CD4-positive, alpha-beta T cell treated with Interleukin-17A for 4 hours (primary cell): Measurements from ENCODE around the gene PAX5.
A peak's percentile ranks its signal among the peaks of the same experiment; 100 is the strongest.
"Not testable (repeated sequence)": the region's sequence is repeated elsewhere in the genome, so short reads cannot be mapped to it uniquely, and the experiment has no call there.

Experiments used
- DNase-seq: peaks from one replicate; pipeline ENCODE4 v3.0.0-alpha.2; 2020; ENCODE audit warnings: mixed read lengths

The PAX5 gene

GRCh38 chr9:37033682-37034304 lies at the start of gene PAX5:
Gene PAX5 (minus strand): TSS chr9:37034268. CDS start chr9:37034031, 237 bp downstream.
- DNase-seq: no peak

- DNase-seq: no peak
Measured at GRCh38 chr9:37083654-37084053, 49.6 kb upstream of the PAX5 start.

- no peak for DNase-seq
Measured at GRCh38 chr9:37082214-37082765, 48.2 kb upstream of the PAX5 start.

GRCh38 chr9:37081507-37081906 lies 47.4 kb upstream of the PAX5 start:
- not testable (repeated sequence) for DNase-seq

GRCh38 chr9:37080165-37080628 lies 46.1 kb upstream of the PAX5 start:
- not testable (repeated sequence) for DNase-seq

GRCh38 chr9:37079370-37080164 lies 45.5 kb upstream of the PAX5 start:
- peak; percentile 92 for DNase-seq

GRCh38 chr9:37074790-37075189 lies 40.7 kb upstream of the PAX5 start:
- not testable (repeated sequence) for DNase-seq

GRCh38 chr9:37066139-37066725 lies 32.2 kb upstream of the PAX5 start:
- DNase-seq: no peak

- DNase-seq: no peak
Measured at GRCh38 chr9:37062336-37062735, 28.3 kb upstream of the PAX5 start.

- no peak for DNase-seq
Measured at GRCh38 chr9:37061768-37062167, 27.7 kb upstream of the PAX5 start.

- DNase-seq: no peak
Measured at GRCh38 chr9:37060833-37061232, 26.8 kb upstream of the PAX5 start.

GRCh38 chr9:37056046-37056920 lies 22.2 kb upstream of the PAX5 start:
- no peak for DNase-seq

GRCh38 chr9:37054363-37054720 lies 20.3 kb upstream of the PAX5 start:
- not testable (repeated sequence) for DNase-seq

- no peak for DNase-seq
Measured at GRCh38 chr9:37053684-37054362, 19.8 kb upstream of the PAX5 start.

- DNase-seq: no peak
Measured at GRCh38 chr9:37046683-37047082, 12.6 kb upstream of the PAX5 start.

- DNase-seq: no peak
Measured at GRCh38 chr9:37042421-37042820, 8.4 kb upstream of the PAX5 start.

GRCh38 chr9:37040508-37041127 lies 6.5 kb upstream of the PAX5 start:
- no peak for DNase-seq

- DNase-seq: no peak
Measured at GRCh38 chr9:37038943-37039464, 4.9 kb upstream of the PAX5 start.

GRCh38 chr9:37038302-37038942 lies 4.4 kb upstream of the PAX5 start:
- no peak for DNase-seq

- peak; percentile 11 for DNase-seq
Measured at GRCh38 chr9:37037503-37038301, 3.6 kb upstream of the PAX5 start.
